ENCODE data around the gene MYF5.
"Not testable (repeated sequence)": the region's sequence is repeated elsewhere in the genome, so short reads cannot be mapped to it uniquely, and the experiment has no call there.

The MYF5 gene

GRCh38 chr12:80716696-80717469 is at the start of gene MYF5:
Gene MYF5 (plus strand): TSS chr12:80716912. CDS start chr12:80717064, 152 bp downstream.
- DNase-seq = no peak

- DNase-seq = no peak
These were observed 46.5 kb upstream of the MYF5 start for GRCh38 chr12:80670214-80670613.

DNA sequence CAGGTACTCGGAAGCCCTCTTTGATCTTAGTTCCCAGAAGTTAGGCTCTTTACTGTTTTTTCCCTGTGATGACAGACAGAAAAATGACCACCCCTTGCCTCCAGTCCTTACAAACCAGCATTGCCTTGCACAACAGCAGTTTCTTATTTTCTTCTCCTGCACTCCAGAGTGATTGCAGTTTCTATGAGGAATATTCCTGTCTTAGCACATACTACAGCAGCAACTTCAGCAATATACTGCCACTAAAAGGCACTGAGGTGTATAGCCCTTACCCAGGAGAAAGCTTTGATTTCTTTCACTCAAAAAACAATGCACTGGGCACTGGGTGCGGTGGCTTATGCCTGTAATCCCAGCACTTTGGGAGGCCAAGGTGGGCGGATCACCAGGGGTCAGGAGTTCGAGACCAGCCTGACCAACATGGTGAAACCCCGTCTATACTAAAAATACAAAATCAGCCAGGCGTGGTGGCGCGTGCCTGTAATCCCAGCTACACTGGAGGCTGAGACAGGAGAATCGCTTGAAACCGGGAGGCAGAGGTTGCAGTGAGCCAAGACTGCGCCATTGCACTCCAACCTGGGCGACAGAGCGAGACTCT is 40.6 kb upstream of the MYF5 start:
- not testable (repeated sequence) for DNase-seq

- no peak for DNase-seq
These were observed 39.9 kb upstream of the MYF5 start for GRCh38 chr12:80676856-80677255.

DNA sequence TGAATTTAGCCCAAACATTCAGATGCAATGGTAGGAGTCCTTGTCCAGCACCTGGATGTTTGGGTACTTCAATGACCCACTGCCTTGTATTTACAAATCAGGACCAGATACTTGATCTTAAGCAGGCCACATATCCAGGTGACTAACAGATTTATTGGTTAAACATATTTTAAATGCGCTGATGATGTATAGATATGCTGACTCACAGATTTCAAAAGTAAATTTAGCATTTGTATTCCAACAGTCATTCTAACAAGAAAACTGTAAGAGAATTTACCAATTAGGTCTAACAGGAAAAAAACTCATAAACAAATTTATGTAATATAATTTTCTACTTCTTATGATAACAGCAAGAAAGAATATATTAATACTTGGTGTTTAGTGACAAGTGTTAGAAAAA is 38.7 kb upstream of the MYF5 start:
- no peak for DNase-seq

- DNase-seq = no peak
These were observed 37.2 kb upstream of the MYF5 start for GRCh38 chr12:80679346-80680131.

- DNase-seq = no peak
These were observed 35.4 kb upstream of the MYF5 start for GRCh38 chr12:80681287-80681686.

DNA sequence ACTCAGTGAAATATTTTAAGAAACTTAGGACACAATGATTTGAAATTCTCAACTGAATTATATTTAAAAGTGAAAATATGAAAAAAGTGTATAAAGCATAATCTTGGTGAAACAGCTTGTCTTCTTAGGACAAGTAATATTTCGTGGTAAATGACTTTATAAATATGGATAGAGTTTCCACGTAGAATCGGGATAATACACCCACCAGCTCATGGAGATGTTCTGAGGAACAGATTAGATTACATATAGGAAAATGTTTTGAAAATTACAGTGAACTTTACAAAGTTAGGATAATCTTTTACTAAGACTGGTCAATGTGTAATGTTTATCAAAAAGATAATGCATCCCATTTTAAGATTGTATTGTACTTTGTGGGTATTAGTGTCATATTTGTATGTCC is 34.9 kb upstream of the MYF5 start:
- no peak for DNase-seq

DNA sequence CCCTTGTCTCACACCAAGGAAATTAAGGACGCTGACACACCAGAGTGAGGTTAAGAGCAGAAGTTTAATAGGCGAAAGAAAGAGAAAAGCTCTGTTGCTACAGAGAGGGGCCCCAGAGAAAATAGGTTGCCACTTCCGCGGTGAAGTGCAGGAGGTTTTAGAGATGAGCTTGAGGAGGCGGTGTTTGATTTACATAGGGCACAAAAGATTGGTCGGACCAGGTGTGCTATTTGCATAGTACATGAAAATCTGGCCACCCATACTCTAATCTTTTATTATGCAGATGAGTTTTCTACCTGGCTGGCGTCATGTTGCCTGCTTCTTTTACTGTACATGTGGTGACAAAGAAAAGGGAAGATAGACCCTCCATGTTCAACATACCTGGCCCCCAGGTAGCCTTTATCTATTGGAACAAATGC is 32.6 kb upstream of the MYF5 start:
- DNase-seq = no peak

DNA sequence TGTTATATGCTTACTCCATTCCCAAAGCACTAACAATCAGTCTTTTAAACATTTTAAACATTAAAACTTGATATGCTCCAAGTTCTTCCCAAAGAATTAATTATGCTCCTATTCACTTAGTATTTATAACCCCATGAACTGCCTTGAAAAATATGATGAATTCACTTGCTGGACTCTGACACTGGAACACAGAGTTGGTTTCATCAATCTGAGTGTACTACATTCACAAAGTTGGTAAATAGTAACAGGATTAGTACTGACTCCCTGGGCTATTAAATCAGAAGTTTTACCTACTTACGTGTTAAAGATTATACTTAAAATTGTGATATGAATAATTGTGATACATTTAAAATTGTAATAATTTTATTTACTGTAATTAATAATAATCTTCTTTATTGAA is 26.6 kb upstream of the MYF5 start:
- DNase-seq = no peak

GRCh38 chr12:80690513-80690912 is 26.2 kb upstream of the MYF5 start:
- no peak for DNase-seq

GRCh38 chr12:80692114-80692513 is 24.6 kb upstream of the MYF5 start:
- no peak for DNase-seq

- DNase-seq = no peak
These were observed 19.3 kb upstream of the MYF5 start for GRCh38 chr12:80697270-80697887.

DNA sequence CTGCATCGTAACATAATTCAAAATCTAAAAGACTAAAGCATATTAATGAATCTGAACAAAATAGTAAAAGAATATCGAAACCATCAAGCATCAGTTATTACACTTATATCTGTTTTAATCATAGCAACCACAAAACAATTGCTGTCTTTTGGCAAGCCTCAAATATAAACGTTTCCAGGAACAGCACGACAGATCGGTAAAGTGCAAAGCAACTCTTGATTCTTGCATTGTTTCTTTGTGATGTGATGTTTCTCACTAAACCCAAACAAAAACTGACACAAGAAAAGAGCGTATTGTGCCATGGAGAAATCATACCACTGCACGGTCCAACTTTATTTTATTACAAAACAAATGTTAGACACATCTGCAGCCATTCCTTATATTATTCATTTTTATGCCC is 18.5 kb upstream of the MYF5 start:
- no peak for DNase-seq

DNA sequence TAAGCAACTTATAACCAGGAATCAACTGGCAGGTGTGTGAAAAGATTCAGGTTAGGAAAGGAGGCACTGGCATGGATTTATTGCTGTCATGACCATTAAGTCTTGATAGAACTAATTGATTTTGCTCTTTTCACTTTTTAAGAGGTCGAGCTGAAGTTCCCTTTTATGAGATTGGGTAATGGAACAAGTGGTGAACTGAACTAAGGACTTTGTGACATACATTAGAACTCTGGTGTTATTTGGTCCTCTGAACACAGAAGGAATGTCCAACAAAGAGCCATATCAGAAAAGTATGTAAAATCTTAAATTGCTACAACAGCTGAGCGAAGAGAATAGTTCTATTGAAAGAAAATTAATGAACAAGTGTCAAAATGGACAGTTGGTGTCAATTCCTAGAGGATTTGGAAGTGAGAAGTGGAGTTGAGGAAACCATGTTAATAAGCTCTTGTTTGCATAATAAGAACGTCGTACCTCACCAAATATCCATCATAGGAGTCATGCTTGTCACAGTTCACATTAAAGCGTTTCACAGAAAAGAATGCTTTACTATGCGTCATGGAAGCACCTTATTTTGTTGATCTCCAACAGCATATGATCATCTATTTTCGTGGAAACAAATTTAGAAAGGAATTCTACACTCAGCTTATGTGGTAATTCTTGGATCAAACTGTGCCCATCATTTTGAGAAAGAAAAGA is 17.7 kb upstream of the MYF5 start:
- no peak for DNase-seq

DNA sequence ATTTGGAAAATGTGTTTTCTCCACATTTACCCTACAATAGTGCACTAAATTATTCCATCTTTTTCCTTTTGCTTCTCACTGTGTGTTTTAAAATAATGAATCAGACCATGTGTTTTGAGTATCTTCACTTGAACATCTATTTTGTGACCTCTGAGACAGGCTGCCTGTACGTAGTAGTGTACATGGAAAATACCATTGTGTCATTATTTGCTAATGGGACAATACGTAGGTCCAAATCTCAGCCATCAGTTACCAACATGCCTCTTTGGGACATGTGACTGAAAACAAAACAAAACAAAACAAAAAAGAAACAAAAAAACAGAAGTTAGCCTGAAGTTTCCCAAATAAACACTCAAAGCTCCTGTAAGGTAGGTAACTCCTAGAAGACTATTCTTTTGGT is 16.4 kb upstream of the MYF5 start:
- DNase-seq = no peak

DNA sequence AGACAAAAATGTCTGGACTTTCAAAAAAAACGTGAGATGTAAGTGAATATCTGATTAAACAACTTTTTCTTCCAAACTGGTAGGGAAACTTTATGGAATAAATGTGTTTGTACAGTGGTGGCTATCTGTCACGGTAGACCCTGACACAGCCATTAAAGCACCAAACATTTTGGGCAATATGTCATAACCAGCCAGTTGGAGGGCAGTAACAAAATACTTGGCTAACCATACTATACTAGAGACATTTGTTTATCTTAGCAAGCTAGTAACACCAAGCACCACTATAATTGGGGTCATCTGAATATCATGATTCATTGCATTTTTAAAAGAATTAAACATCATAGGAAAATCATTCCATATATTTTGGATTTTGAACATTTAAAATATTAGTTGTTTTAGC is 15.3 kb upstream of the MYF5 start:
- no peak for DNase-seq

- no peak for DNase-seq
These were observed 13.6 kb upstream of the MYF5 start for GRCh38 chr12:80702889-80703805.

GRCh38 chr12:80704420-80704819 is 12.3 kb upstream of the MYF5 start:
- DNase-seq = no peak

- no peak for DNase-seq
These were observed 9.4 kb upstream of the MYF5 start, which contains the start of gene MYF6 for GRCh38 chr12:80707126-80707829. Gene MYF6 (plus strand): TSS chr12:80707634. CDS start chr12:80707720, 86 bp downstream.

DNA sequence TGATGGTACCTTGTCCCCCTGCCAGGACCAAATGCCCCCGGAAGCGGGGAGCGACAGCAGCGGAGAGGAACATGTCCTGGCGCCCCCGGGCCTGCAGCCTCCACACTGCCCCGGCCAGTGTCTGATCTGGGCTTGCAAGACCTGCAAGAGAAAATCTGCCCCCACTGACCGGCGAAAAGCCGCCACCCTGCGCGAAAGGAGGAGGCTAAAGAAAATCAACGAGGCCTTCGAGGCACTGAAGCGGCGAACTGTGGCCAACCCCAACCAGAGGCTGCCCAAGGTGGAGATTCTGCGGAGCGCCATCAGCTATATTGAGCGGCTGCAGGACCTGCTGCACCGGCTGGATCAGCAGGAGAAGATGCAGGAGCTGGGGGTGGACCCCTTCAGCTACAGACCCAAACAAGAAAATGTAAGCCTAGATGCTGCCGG is 8.9 kb upstream of the MYF5 start:
- no peak for DNase-seq

Data from stimulated activated CD4-positive, alpha-beta T cell treated with anti-CD3 and anti-CD28 coated beads, Interleukin-4, amount 100 ng/mL, for 1 hour (primary cell).